NCI-H187 treated with DMSO at 0.1 percent for 48 hours (cell line): ENCODE measurements around the gene RAPGEF4.
"Not testable (repeated sequence)": the region's sequence is repeated elsewhere in the genome, so short reads cannot be mapped to it uniquely, and the experiment has no call there.

Experiments
- DNase-seq: peaks from one replicate; lab custom pipeline; 2025; lab: John Stamatoyannopoulos, UW

RAPGEF4 gene

DNA sequence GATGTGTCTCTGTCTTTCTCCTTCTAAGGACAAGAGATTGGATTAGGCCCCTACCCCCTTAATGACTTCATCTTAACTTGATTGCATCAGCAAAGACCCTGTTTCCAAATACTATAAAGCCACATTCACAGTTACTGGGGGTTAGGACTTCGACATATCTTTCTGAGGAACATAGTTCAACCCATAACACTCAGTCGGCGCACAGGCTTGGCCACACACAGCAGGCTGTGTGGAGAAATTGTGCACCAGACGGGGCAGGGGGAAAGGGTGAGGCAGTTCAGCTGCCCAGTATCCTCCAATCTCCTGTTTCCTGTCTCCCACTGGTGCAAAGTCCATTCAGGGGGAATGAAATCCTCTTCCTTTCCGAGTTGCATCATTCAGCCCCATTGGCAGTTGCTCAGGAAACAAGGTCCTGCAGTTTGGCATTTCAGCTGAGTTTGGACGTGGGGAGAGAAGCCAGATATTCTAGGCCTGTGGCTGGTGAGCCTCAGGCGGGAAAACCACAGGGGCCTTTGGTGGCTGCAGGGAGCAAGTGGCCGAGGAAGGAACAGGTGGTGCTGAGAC, 9.4 kb upstream of the RAPGEF4 start:
- DNase-seq: no peak

DNA sequence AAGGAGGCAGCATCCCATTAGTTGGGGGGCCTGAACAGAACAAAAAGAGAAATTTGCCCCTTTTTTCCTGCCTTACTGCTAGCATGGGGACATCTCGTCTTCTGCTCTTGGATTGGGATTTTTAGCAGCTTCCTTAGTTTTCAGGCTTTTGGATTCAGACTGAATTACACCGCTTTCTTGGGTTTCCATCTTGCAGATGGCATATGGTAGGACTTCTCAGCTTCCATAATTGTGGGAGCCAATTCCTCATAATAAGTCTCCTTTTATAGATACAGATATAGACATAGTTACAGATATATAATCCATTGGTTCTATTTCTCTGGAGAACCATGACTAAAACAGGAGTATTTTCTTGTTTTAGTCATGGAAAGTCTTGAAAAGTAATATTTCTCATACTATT, 5.2 kb upstream of the RAPGEF4 start:
- no peak for DNase-seq

DNA sequence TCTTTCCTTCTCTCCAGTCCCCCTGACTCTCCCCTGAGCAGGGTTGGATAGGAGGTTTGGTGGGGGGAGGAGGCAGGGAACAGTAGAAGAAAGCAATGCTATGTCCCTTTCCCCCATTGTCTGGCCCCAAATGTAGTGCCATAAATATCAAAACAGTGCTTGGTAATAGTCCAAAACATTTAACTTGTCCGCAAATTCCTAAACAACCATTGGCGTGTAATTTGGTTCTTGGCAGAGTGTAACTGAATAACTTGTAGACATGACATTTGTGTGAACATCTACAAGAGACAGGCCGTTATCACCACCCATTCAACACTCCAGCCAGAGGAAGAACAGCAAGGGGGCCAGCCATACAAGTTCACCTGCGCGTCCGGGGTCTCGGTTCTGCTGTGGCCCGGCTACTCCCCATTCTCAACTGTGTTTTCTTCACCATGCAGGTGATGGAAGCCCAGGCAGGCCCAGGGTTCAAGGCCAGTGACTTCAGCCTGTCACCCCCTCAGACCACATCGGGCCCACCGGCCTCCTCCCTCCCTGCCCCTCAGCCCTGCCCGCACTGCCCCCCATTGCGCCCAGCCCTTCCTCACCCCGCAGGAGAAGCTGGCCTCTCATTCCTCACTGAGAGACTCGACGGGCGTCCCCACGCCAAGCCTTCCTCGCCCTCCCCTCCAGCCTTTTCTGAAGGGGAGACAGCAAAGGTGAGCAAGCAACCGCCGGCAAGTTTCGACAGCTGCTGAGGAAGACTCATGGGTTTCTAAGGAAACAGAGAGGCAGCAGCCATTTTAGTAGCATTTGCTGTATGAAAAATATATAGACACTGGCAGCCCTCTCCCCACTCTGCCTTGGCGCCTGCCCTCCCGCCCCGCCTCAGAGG, 699 bp upstream of the RAPGEF4 start:
- no peak for DNase-seq

DNA sequence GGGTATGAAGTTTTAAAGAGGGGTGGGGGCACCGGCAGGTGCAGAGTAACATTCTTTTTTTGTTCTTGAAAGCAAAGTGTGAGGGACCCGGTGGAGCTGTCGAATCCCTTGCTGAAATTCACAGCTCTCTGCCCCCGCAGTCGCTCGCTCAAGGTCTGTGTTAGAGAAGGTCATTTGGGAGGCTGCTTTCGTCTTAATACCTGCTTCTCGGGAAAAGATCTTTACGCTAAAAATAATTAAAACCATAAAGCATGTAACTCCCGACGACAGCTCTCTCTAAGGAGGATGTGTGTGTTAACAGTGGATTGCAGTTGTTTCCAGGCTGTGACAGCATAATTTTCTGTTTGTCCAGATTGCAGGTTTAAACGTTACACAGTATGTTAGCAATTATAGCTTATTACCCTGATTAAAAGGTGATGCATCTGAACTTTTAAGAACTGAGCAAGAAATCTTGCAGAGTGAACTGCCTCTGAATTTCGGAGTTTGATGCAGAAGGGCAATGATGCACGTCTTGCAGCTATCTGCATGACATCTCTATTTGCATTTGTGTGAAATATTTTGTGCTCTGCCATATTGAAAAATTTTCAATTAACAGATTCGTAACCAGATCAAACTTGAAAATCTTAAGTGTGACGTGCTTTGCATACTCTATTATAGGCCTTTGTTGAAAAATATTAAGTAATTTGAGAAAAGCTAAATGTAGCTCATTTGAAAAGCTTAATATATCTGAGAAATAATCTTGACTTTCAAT, 954 bp downstream of the RAPGEF4 start:
- no peak for DNase-seq

DNA sequence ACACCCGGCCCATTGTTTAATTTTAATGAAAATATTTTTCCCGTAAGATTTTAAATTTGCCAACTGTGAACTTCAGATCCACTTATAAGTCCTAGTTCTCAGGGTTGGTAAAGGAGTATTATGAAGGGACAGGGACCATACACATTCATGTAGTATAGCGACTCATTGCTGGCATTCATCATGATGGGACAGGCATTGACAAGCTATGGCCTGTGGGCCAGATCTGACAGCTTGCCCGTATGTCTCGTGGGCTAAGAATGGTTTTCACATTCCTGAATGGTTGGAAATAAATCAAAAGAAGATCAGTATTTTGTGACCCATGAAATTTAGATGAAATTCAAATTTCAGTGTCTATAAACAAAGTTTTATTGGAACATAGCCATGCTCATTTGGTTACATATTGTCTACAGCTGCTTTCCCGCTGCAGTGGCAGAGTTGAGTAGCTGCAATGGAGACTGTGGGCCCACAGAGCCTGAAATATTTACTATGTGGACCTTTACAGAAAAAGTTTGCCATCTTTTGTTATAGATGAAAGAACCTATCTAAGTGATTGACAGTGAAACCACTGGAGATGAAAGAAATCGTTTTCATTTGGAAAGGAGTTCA, 4.1 kb downstream of the RAPGEF4 start:
- DNase-seq: no peak

DNA sequence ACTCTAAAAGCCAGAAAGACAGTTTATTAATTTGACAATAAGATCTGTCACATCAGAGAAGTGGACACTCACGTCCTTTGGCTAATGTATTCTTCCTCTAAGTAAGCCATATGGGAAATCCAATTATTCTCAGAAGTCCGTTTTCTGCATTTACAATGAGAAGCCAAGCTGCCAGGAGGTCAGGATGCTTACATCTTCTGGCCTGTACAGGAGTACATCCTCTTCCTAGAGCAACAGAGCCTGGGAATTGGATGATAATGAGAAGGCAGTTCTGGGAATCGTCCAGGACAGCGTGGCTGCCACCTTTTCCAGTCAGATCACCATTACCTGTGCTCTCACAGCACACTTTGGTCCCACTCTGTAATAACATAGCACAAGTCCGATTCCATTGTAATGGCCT, 5.2 kb downstream of the RAPGEF4 start:
- DNase-seq: no peak

DNA sequence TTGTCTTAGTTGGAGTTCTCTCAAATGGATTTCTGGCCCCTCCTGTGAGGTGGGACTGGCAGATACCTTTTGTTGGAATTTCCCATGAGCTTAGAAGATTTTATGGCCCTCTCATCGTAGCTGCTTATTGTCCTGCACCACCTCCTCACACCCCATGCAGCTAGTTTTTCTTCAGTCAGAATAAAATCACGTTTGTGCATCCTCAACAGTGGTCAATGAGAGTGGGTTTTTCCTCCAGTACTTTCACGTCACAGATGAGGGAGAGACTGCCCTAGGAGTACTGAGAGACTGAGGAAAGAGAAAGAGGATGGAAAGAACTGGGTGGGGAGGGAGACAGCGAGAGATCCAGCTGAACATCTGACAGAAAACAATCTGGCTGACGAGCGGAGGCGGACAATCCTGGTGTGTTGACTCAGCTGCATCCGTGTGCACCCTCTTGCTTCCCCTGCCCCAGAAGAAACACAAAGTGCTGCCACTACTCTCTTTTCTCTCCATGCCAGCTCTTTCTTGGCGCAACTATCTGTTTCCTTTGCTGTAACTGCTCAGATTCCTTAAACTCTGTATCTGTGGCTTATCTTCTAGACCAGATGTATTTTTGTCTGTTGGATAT, 7.4 kb downstream of the RAPGEF4 start:
- DNase-seq: peak; percentile 37

DNA sequence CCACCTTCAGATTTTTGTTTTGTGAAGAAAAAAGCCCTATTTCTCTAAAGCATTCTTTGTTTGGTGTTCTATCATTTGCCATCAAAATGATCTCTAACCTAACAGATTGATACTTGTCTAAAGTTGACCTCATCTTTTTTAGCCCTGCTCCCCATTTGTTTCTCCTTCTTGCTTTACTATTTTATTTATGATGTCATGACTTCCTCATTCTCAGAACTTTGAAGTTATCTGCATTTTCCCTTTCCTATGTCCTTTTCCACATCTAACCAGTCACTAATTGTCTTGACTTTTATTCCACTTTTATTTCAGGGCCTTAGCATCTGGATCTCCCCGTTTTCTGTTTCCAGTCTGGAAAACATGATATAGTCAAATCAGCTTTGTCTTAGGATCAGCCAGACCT, 8.3 kb downstream of the RAPGEF4 start:
- DNase-seq: no peak

DNA sequence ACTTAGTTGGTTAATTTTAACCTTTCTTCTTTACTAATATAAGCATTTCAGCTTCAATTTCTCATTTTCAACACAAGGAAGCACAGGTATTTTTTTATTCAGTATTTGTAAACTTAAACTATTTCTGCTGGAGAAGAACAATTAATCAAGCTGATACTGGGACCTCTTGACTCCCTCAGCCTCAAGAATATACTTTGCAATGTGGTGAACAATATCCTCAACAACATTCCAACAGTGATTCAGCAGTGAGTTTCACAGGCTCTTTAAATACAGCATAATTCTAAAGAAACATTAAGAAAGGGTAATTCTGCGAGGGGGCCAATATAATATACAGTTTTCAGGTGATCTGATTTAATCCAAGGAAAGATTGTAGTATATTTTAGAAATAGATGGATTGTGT, 10.0 kb downstream of the RAPGEF4 start:
- no peak for DNase-seq

DNA sequence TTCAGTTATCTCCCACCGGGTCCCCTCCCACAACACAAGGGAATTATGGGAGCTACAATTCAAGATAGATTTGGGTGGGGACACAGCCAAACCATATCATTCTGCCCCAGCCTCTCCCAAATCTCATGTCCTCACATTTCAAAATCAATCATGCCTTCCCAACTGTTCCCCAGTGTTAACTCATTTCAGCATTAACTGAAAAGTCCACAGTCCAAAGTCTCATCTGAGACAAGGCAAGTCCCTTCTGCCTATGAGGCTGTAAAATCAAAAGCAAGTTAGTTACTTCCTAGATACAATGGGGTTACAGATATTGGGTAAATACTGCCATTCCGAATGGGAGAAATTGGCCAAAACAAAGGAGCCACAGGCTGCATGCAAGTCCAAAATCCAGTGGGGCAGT, 12.9 kb downstream of the RAPGEF4 start:
- DNase-seq: not testable (repeated sequence)

DNA sequence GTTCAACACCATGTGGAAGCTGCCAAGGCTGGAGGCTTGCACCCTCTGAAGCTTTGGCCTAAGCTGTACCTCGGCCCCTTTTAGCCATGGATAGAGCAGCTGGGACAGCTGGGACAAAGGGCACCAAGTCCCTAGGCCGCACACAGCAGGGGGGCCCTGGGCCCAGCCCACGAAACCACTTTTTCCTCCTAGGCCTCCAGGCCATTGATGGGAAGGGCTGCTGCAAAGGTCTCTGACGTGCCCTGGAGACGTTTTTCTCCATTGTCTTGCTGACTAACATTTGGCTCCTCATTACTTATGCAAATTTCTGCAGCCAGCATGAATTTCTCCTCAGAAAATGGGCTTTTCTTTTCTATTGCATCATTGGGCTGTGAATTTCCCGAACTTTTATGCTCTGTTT, 13.7 kb downstream of the RAPGEF4 start:
- no peak for DNase-seq

DNA sequence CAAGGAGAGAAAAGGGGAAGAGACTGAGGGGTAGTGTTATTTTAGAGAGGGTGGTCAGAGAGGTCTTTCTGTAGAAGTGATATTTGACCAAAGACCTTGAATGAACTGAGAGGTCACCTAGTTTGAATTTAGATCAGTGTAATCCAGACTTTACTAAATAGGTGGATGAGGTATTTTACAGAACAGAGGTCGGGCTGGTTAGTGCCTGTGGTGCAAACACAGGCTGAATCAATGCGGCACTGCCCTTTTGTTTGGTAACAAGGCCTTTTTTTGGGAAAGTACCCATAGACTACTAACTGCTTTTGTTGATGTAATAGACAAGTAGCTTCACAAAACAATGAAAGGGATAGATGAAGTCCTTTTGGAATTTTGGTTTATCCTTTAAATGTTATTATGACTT, 15.9 kb downstream of the RAPGEF4 start:
- DNase-seq: no peak

DNA sequence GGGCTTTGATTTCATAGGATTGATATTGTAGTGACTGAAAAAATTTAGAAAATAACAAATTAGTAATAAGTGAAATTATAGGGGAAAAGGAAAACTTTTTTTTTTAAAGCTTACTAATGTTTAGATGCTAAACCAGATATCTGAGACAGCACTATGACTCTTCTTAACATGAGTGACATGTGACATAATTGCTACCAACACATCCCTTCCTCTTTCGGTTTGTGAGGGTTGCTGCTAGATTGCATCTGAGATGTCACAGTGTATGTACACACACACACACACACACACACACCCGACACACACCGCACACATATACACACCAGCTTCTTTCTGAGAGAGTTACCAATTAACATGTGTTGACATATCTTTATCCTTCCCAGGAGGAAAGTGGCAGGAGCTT, 18.0 kb downstream of the RAPGEF4 start:
- DNase-seq: no peak

DNA sequence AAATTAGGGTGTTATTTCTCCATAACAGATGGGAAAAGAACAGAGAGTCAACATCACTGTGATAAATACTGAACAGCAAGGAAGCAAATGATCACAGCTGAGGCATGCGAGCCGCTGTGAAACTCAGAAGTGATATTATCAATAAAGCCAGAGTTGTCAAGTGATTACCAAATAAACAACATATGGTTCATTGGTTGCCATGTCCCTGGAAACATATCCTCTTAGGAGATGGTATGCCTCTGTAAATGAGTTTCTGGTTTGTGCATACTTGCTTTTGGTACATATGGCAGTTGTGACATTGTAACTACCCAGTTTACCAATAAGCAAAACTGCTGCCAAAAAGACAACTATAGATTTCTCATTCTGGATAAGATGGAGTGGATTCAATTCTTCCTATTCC, 23.8 kb downstream of the RAPGEF4 start:
- no peak for DNase-seq

DNA sequence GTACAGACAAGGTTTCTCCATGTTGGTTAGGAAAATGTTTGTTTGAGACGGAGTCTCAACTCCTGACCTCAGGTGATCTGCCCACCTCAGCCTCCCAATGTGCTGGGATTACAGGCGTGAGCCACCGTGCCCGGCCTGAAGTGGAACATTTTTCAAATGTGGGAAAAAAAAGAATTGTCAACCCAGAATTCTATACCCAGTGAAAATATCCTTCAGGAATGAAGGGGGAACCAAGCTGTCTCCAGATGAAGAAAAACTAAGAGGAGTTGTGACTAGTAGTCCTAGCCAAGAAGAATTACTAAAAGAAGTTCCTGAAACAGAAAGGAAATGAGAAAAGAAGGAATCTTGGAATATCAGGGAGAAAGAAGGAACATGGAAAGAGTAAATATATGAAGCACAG, 25.7 kb downstream of the RAPGEF4 start:
- DNase-seq: no peak

DNA sequence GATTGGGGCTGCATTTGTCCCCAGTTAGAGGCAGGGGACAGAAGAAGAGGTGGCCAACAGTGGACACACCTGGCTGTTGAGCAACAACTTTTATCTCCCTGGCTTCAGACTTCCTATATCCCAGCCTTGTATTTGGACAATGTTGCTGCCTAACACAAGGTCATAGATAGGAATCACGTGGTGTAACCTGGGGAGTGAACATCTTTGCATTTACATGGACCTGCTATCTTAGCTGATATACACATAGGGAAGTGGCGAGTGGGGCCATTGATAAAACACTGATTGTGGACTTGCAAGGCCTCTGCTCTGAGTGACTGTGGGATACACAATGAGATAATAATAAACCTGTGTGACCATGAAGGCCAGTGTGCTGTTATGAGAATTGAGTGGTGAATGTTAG, 26.9 kb downstream of the RAPGEF4 start:
- no peak for DNase-seq

DNA sequence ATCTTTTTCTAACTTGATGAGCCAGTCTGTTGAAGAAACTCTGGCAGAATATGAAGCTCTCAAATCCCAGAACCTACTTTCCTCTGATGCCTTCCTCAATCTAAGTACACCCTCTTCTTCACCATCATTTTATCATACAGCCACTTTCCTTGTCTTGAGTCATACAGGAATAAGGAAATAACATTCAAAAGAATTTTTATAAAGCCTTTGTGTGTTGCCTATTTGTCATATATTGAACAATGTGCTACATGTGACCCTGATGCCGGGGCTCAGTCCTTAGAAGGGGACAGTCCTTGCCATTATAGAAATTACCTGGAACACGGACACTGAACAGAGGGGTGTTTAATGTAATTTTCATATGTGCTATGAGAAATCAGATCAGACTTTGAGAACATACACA, 27.4 kb downstream of the RAPGEF4 start:
- DNase-seq: no peak

DNA sequence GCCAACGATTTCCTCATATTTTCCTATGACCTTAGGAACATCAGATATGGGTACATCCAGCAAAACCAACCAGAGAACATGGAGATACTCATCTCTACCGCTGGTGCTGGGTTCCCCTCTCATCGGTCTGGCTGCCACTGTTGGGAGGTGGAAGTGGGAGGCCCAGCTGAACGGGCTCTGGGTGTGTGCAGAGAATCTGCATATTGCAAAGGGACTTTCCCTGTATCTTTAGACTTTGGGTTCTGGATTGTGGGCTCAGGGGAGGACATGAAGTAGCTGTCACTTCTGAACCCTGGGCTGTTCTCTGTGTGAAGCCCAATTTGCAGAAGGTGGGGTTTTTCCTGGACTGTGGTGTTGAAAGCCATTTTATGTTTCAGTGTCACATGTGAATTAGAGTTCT, 30.0 kb downstream of the RAPGEF4 start:
- no peak for DNase-seq

DNA sequence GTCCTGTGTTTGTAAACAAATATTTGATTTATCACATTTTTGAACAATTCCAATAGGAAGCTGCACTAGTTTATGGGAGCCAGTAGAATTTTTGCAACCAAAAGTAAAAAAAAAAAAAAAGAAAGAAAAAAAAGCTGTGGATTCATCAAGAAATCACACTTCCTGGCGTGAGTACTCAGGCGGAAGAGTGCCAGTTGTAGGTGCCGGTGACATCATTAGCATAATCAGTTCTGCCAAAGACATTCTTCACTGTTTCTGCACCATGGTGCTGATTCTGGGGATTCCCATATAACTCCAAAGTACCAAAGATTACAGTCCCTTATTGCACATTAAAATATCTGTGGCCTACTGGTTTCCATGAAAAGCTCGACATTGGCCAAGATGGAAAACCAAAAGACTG, 32.8 kb downstream of the RAPGEF4 start:
- no peak for DNase-seq

DNA sequence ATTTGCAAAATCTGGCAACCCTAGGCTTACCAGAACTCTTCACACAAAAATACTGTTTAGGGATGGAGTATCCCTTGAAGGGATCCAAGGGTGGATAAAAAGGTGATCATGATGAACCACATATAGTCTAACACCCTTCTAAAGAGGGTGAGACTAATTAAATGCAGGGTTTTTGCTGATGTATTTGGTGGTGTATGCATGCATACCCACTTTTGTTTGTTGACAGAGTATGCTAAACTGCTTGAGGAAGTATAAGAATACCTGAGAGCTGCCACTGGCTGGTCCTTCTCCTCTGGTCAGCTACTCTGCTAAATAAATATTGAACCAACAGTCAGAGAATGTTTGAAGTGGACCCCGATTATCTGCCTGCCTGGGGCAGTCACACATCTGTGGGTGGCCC, 34.2 kb downstream of the RAPGEF4 start:
- DNase-seq: no peak

DNA sequence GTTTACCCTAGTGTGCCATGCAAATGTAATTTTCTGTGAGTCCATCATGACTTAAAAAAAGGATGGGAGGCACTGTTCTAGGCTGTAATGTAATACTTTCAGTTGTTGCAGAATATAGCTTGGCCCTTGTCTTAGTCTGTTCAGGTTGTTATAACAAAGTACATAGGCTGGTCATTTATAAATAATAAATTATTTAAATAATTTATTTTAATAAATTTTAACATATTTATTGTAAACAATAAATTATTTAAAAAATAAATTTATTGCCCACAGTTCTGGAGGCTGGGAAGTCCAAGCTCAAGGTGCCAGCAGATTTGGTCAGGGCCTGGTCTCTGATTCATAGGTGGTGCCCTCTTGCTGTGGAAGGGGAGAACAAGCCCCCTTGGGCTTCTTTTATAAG, 35.2 kb downstream of the RAPGEF4 start:
- no peak for DNase-seq

DNA sequence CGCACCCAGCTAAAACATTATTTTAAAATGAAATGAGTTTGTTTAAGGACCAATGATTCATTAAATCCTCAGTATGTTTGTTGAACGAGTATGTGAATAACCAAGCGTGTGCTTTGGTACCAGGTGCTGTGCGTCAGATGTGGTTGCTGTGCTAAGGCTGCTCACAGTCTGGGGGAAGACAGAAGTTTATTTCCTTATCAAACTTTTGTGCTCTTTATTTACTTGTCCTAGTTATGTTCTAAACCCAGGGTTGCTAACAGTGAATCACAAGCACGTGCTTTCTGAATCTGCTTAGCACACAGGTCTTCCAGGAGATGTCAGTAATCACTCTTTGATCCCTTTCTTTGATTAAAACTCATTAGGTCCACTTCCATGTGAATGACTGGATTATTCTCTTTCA, 37.0 kb downstream of the RAPGEF4 start:
- no peak for DNase-seq
